VCaP (cell line): ENCODE results near the gene ZNF839.

ENCODE experiments used
- H3K27ac ChIP-seq: fragments of 450-650 bp; 2 replicates; pipeline ENCODE4 v1.5.1; 2017
- CTCF ChIP-seq: fragments of 450-650 bp; conservative IDR thresholded peaks from 2 replicates; pipeline ENCODE4 v1.5.1; 2017; ENCODE audit warnings: mild to moderate bottlenecking, moderate library complexity

ZNF839 gene

GRCh38 chr14:102390064-102390855 lies 70.7 kb downstream of the ZNF839 start:
- H3K27ac ChIP-seq = no peak overlapping the region
- no peak for TF ChIP-seq CTCF
